HepG2 (cell line): ENCODE data around the gene USH2A. TPM values are rescaled to one million over a fixed set of nuclear protein-coding genes. Genes with fewer than 3 reads are reported as not detected.
A peak's percentile ranks its signal among the peaks of the same experiment; 100 is the strongest.

Source experiments
- AHDC1 ChIP-seq: sonication (generic); formaldehyde crosslinking; IDR thresholded peaks from 2 replicates; pipeline ENCODE4 v1.5.1; 2020; ENCODE audit warnings: mild to moderate bottlenecking, missing genetic modification reagents, borderline replicate concordance
- ARID5B ChIP-seq: IDR thresholded peaks from 2 replicates; pipeline ENCODE4 v1.4.0; 2020; ENCODE audit warnings: mild to moderate bottlenecking, missing genetic modification reagents
- EP300 ChIP-seq, 3 experiments: sonication (generic) in 1 of 3; formaldehyde crosslinking in 1 of 3; IDR thresholded peaks; 2 replicates each; pipeline versions ENCODE4 v1.5.1 to v1.6.1; 2011 to 2020; ENCODE audit warnings: low read depth in 2 of 3, low read length in 2 of 3, borderline replicate concordance in 1 of 3, improper control_type of control experiment in 1 of 3, mild to moderate bottlenecking in 1 of 3, missing genetic modification reagents in 1 of 3, moderate library complexity in 1 of 3
- GRHL1 ChIP-seq: sonication (generic); formaldehyde crosslinking; conservative IDR thresholded peaks from 2 replicates; pipeline ENCODE4 v1.8.0; 2022; ENCODE audit warnings: missing genetic modification reagents
- HNF4G ChIP-seq, 2 experiments: sonication (generic) in 1 of 2; formaldehyde crosslinking in 1 of 2; IDR thresholded peaks; 2 replicates each; pipeline versions ENCODE4 v1.4.0 to v1.6.1; 2011 to 2020; ENCODE audit warnings: borderline replicate concordance in 2 of 2, low read depth in 2 of 2, mild to moderate bottlenecking in 2 of 2, low read length in 1 of 2, missing genetic modification reagents in 1 of 2, moderate library complexity in 1 of 2
- NBN ChIP-seq: fragments of 450-650 bp; conservative IDR thresholded peaks from 2 replicates; pipeline ENCODE4 v1.6.1; 2017
- NFIC ChIP-seq: IDR thresholded peaks from 2 replicates; pipeline ENCODE4 v1.6.1; 2012; ENCODE audit warnings: mild to moderate bottlenecking, low read length, inconsistent platforms
- TEF ChIP-seq: sonication (generic); formaldehyde crosslinking; IDR thresholded peaks from 2 replicates; pipeline ENCODE4 v1.5.0; 2020; ENCODE audit warnings: missing genetic modification reagents
- TOPORS ChIP-seq: sonication (generic); formaldehyde crosslinking; IDR thresholded peaks from 2 replicates; pipeline ENCODE4 v1.8.0; 2023; ENCODE audit warnings: mild to moderate bottlenecking, missing genetic modification reagents
- polyA plus RNA-seq, 8 experiments: library from polyadenylated mRNA; depleted of rRNA in 3 of 8; stranded (reverse) in 7 of 8; unstranded in 1 of 8; fragments of >200 nt; fragmentation: Illumina TruSeq in 4 of 8; extraction: Trizol in 4 of 8; gene quantifications; 2 replicates each; pipeline versions ENCODE4 v1.2.1 to v1.2.3, GENCODE V29; 2011 to 2016; ENCODE audit warnings: low read depth in 4 of 8, missing spikeins in 1 of 8, mixed read lengths in 1 of 8; ENCODE audit not compliant: insufficient read depth in 1 of 8
- total RNA-seq, 5 experiments: library from RNA; depleted of rRNA; stranded (reverse); fragments of >200 nt; fragmentation: Illumina TruSeq; extraction: Trizol; gene quantifications; 2 replicates each; pipeline ENCODE4 v1.2.3, GENCODE V29; 2016; ENCODE audit warnings: low read depth in 1 of 5

The USH2A gene
- total and polyA plus RNA-seq, 2 of the 13 experiments (the other 11 are each of a cell fraction or from before 2014, with no cell fraction given) = 0.02 TPM; not detected in 1

GRCh38 chr1:215717677-215718426 lies 705.4 kb downstream of the USH2A start (continued):
- peak; percentile 65; the same call in 1 of the 2 replicates for TF ChIP-seq ARID5B (CRISPR knock-in tag)
- TF ChIP-seq GRHL1 = no peak
- no peak for TF ChIP-seq TOPORS
- peak; percentile 31; the same call in 1 of the 2 replicates for TF ChIP-seq AHDC1 (CRISPR knock-in tag)
- TF ChIP-seq NBN = no peak
- TF ChIP-seq EP300 (IDR thresholded peaks at IDR 0.05; ENCODE audit: low read depth in 2 of 2, low read length in 2 of 2) = 0 out of 4 replicates have a peak, but pooled peaks of 1 of the 2 experiments have one; percentile 31
- no peak for TF ChIP-seq EP300 (CRISPR knock-in tag; IDR thresholded peaks at IDR 0.05; ENCODE audit: borderline replicate concordance)
- TF ChIP-seq TEF (CRISPR knock-in tag) = peak; percentile 77; the same call in 1 of the 2 replicates
- 0 out of 2 replicates have a peak, but pooled peaks have one; percentile 35 for TF ChIP-seq NFIC
- no peak for TF ChIP-seq HNF4G (IDR thresholded peaks at IDR 0.05; ENCODE audit: borderline replicate concordance, low read depth, low read length)
- TF ChIP-seq HNF4G (CRISPR knock-in tag; IDR thresholded peaks at IDR 0.05; ENCODE audit: borderline replicate concordance, low read depth) = no peak
